ENCODE data around the gene SEMA4D. TPM values are rescaled to one million over a fixed set of nuclear protein-coding genes. Genes with fewer than 3 reads are reported as not detected.

Gene SEMA4D
- total and polyA plus RNA-seq, 9 of the 15 experiments (the other 6 are each of a cell fraction or from before 2014, with no cell fraction given), result 0.38 to 5.1 (median 1.8) TPM

DNA sequence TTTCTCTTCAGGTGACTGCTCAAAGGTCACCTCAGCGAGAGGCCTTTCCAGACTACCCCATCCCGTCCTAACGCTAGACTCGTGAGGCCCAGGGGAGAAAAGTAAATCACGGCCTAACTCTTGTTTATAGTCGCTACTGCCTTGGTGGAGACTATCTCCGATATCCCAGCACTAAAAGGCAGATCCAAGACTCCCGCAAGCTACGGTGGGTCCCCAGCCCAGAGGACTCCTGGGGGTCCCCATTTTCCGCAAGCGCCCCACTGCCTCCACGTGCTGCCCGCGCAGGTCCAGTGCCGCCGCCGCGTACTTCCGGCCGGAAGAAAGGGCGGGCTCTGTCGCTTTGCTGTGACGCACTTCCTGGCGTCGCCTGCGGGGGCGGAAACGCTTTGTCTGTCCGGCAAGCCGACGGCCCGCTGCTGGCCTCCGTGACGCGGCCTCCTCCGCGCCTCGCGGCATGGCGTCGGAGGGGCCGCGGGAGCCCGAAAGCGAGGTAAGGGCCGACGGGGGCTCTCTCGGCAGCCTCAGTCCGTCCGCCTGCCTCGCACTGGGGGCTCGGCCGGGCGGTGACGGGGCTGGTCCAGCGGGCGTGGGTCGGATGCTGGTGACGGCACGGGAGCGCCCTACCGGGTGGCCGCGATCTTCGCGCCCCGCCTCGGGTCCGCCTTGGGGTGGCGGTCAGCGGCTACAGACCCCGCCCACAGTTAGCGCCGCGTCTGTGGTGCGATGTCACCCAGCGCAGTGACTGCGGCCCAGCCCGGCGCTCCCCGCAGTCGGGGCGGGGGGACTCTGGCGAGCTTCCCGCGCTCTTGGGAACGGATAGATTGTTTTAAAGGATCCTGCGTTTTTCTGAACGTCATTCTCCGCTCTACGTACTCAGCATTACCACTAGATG, 179.5 kb downstream of the SEMA4D start, which contains the start of gene SECISBP2 (continued):
- TF ChIP-seq STAT5B (CRISPR knock-in tag; IDR thresholded peaks at IDR 0.05), result no peak
- TF ChIP-seq MBD2 (IDR thresholded peaks at IDR 0.05; ENCODE audit: borderline replicate concordance, low read depth), result peak; percentile 53; the same call in 1 of the 2 replicates
- TF ChIP-seq, protein P1, sequence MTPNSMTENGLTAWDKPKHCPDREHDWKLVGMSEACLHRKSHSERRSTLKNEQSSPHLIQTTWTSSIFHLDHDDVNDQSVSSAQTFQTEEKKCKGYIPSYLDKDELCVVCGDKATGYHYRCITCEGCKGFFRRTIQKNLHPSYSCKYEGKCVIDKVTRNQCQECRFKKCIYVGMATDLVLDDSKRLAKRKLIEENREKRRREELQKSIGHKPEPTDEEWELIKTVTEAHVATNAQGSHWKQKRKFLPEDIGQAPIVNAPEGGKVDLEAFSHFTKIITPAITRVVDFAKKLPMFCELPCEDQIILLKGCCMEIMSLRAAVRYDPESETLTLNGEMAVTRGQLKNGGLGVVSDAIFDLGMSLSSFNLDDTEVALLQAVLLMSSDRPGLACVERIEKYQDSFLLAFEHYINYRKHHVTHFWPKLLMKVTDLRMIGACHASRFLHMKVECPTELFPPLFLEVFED (CRISPR knock-in tag; conservative IDR thresholded peaks at IDR 0.05), result no peak; the same call in 1 of the 2 replicates
- TF ChIP-seq, protein P2, sequence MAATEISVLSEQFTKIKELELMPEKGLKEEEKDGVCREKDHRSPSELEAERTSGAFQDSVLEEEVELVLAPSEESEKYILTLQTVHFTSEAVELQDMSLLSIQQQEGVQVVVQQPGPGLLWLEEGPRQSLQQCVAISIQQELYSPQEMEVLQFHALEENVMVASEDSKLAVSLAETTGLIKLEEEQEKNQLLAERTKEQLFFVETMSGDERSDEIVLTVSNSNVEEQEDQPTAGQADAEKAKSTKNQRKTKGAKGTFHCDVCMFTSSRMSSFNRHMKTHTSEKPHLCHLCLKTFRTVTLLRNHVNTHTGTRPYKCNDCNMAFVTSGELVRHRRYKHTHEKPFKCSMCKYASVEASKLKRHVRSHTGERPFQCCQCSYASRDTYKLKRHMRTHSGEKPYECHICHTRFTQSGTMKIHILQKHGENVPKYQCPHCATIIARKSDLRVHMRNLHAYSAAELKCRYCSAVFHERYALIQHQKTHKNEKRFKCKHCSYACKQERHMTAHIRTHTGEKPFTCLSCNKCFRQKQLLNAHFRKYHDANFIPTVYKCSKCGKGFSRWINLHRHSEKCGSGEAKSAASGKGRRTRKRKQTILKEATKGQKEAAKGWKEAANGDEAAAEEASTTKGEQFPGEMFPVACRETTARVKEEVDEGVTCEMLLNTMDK (IDR thresholded peaks at IDR 0.05; ENCODE audit: borderline replicate concordance, insufficient read depth, low read depth, low read length, poor library complexity, severe bottlenecking), result peak; percentile 39
- no peak for TF ChIP-seq DMBX1 (CRISPR knock-in tag; IDR thresholded peaks at IDR 0.05; ENCODE audit: borderline replicate concordance)
- TF ChIP-seq NCOA4 (IDR thresholded peaks at IDR 0.05; ENCODE audit: partially characterized antibody), result no peak
- no peak for TF ChIP-seq TEAD2 (tag; IDR thresholded peaks at IDR 0.05)
- TF ChIP-seq NFE2L1 (tag; IDR thresholded peaks at IDR 0.05; ENCODE audit: borderline replicate concordance, low read depth), result no peak
- TF ChIP-seq CBFB (CRISPR knock-in tag; IDR thresholded peaks at IDR 0.05), result 0 out of 2 replicates have a peak, but pooled peaks have one; percentile 50
- peak; percentile 99 for TF ChIP-seq GABPB1 (CRISPR knock-in tag; IDR thresholded peaks at IDR 0.05)
- TF ChIP-seq KDM1A (IDR thresholded peaks at IDR 0.05), result peak; percentile 56 to 58; a peak in 3 of 4 replicates
- peak; percentile 84 for TF ChIP-seq HCFC1 (IDR thresholded peaks at IDR 0.05; ENCODE audit: low read depth, low read length)
- TF ChIP-seq, protein P3, sequence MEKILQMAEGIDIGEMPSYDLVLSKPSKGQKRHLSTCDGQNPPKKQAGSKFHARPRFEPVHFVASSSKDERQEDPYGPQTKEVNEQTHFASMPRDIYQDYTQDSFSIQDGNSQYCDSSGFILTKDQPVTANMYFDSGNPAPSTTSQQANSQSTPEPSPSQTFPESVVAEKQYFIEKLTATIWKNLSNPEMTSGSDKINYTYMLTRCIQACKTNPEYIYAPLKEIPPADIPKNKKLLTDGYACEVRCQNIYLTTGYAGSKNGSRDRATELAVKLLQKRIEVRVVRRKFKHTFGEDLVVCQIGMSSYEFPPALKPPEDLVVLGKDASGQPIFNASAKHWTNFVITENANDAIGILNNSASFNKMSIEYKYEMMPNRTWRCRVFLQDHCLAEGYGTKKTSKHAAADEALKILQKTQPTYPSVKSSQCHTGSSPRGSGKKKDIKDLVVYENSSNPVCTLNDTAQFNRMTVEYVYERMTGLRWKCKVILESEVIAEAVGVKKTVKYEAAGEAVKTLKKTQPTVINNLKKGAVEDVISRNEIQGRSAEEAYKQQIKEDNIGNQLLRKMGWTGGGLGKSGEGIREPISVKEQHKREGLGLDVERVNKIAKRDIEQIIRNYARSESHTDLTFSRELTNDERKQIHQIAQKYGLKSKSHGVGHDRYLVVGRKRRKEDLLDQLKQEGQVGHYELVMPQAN (IDR thresholded peaks at IDR 0.05; ENCODE audit: borderline replicate concordance), result peak; percentile 97; the same call in 1 of the 2 replicates
- peak; percentile 74; the same call in 1 of the 2 replicates for TF ChIP-seq ZNF431 (CRISPR knock-in tag; IDR thresholded peaks at IDR 0.05)
- peak; percentile 97 for TF ChIP-seq POLR2AphosphoS2 (IDR thresholded peaks at IDR 0.05; ENCODE audit: low read length)
- TF ChIP-seq, protein P4, sequence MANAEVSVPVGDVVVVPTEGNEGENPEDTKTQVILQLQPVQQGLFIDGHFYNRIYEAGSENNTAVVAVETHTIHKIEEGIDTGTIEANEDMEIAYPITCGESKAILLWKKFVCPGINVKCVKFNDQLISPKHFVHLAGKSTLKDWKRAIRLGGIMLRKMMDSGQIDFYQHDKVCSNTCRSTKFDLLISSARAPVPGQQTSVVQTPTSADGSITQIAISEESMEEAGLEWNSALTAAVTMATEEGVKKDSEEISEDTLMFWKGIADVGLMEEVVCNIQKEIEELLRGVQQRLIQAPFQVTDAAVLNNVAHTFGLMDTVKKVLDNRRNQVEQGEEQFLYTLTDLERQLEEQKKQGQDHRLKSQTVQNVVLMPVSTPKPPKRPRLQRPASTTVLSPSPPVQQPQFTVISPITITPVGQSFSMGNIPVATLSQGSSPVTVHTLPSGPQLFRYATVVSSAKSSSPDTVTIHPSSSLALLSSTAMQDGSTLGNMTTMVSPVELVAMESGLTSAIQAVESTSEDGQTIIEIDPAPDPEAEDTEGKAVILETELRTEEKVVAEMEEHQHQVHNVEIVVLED (CRISPR knock-in tag; IDR thresholded peaks at IDR 0.05), result peak; percentile 45; the same call in 1 of the 2 replicates
- TF ChIP-seq CREB1 (IDR thresholded peaks at IDR 0.05), result peak; percentile 95
- peak; percentile 98 for TF ChIP-seq CREB1 (CRISPR knock-in tag; IDR thresholded peaks at IDR 0.05)
- peak; percentile 96 for TF ChIP-seq SAP30 (IDR thresholded peaks at IDR 0.05; ENCODE audit: borderline replicate concordance, insufficient read depth, low read depth, low read length, poor library complexity, severe bottlenecking)

Data from K562 (cell line).